Ovary (tissue), 9 donors: Measurements from ENCODE around the gene SORL1. TPM values are rescaled to one million over a fixed set of nuclear protein-coding genes. Genes with fewer than 3 reads are reported as not detected.

Experiments used
- DNase-seq, 5 donors: peaks; one replicate each; pipeline ENCODE4 v3.0.0-alpha.2; 2019 to 2020
- H3K27ac ChIP-seq, 2 donors: fragments of 200-600 bp; one replicate each; pipeline versions ENCODE4 v1.5.1 to v1.8.0; 2019 to 2022
- H3K27me3 ChIP-seq: fragments of 200-600 bp; one replicate; pipeline ENCODE4 v1.8.0; 2022
- H3K36me3 ChIP-seq: fragments of 200-600 bp; sonication (generic); one replicate; pipeline ENCODE4 v1.5.1; 2019
- H3K4me1 ChIP-seq: one replicate; pipeline ENCODE4 v1.8.1; 2013; ENCODE audit warnings: mild to moderate bottlenecking, moderate library complexity; ENCODE audit not compliant: insufficient read depth
- H3K4me3 ChIP-seq: fragments of 200-600 bp; sonication (generic); one replicate; pipeline ENCODE4 v1.5.1; 2017
- H3K9me3 ChIP-seq, 2 donors: fragments of 200-600 bp in 1 of 2; sonication (generic) in 1 of 2; one replicate each; pipeline versions ENCODE4 v1.5.1 to v1.8.1; 2013 to 2019; ENCODE audit warnings: mild to moderate bottlenecking in 1 of 2, moderate library complexity in 1 of 2
- EP300 ChIP-seq: sonication (generic); formaldehyde crosslinking; IDR thresholded peaks from one replicate; pipeline ENCODE4 v1.6.1; 2017; ENCODE audit warnings: antibody characterized with exemption
- POLR2A ChIP-seq: fragments of 450-650 bp; IDR thresholded peaks from one replicate; pipeline ENCODE4 v1.6.1; 2017; ENCODE audit warnings: antibody characterized with exemption, mild to moderate bottlenecking, moderate library complexity
- WGBS, 3 donors: extraction: QIAGEN DNeasy Blood & Tissue Kit in 1 of 3; methylation state at CpG; one replicate each; pipeline versions ENCODE4 v1.1.5 to v1.1.7; 2013 to 2017; 5-methylcytosine and 5-hydroxymethylcytosine counted together
- intact Hi-C, 4 donors: fragments of 100-400 bp; cut with DNase I; formaldehyde crosslinking; loops; one replicate each; pipeline versions ENCODE4 v1.11.0 to v1.15.1; 2022 to 2023
- polyA plus RNA-seq, 2 donors: library from polyadenylated mRNA; stranded (reverse); fragments of 200-250 nt in 1 of 2; fragments of 350-450 nt in 1 of 2; fragmentation: Illumina TruSeq in 1 of 2; extraction: RNeasy Lipid Tissue Mini Kit (QIAGEN cat#74804) in 1 of 2; gene quantifications; one replicate each; pipeline ENCODE4 v1.2.3, GENCODE V29; 2013 to 2014
- total RNA-seq, 7 donors: library from RNA; depleted of rRNA in 2 of 7; stranded (reverse); fragments of >200 nt in 2 of 7; fragmentation: NEBNext Ultra II Directional in 3 of 7; extraction: Animal tissue kit (Norgen Biotek cat#: 25700) in 3 of 7; gene quantifications; one replicate each; pipeline versions ENCODE4 v1.1.0 to v1.2.4, GENCODE V29; 2016 to 2023
- TF ChIP-seq, protein P1 (sequence below), 3 donors: fragments of 450-650 bp in 2 of 3; fragments of 200-600 bp in 1 of 3; IDR thresholded peaks; one replicate each; pipeline versions ENCODE4 v1.5.1 to v1.8.0; 2016 to 2022; ENCODE audit warnings: antibody characterized with exemption in 3 of 3, mild to moderate bottlenecking in 1 of 3
- donor health status: DM: no; HTN: no; CAD: no; lungs with moderate emphysema.
- donor health status: DM: no; HTN: no; CAD: no.
- donor health status: Bipolar disorder and iron deficiency.
- donor health status: DM: yes; HTN: yes; CAD: no.
- donor health status: DM: no; HTN: no; CAD: no.
- donor health status: DM: yes; HTN: yes; CAD: no.

The SORL1 gene
- total and polyA plus RNA-seq, 9 donors: 2.9 to 64.5 (median 23.4) TPM

- no peak overlapping the region for H3K27ac ChIP-seq
- H3K9me3 ChIP-seq: no peaks in the 10 kb centered on the region
- H3K36me3 ChIP-seq: no peaks in the 10 kb centered on the region
- WGBS, 3 donors: 75 to 85% (median 80%) methylated on average over 13 of the region's 13 CpGs
- no peaks in the 10 kb centered on the region for H3K4me1 ChIP-seq
- no peaks in the 10 kb centered on the region for H3K27me3 ChIP-seq
- intact Hi-C loops: no loop called here
- TF ChIP-seq, protein P1, sequence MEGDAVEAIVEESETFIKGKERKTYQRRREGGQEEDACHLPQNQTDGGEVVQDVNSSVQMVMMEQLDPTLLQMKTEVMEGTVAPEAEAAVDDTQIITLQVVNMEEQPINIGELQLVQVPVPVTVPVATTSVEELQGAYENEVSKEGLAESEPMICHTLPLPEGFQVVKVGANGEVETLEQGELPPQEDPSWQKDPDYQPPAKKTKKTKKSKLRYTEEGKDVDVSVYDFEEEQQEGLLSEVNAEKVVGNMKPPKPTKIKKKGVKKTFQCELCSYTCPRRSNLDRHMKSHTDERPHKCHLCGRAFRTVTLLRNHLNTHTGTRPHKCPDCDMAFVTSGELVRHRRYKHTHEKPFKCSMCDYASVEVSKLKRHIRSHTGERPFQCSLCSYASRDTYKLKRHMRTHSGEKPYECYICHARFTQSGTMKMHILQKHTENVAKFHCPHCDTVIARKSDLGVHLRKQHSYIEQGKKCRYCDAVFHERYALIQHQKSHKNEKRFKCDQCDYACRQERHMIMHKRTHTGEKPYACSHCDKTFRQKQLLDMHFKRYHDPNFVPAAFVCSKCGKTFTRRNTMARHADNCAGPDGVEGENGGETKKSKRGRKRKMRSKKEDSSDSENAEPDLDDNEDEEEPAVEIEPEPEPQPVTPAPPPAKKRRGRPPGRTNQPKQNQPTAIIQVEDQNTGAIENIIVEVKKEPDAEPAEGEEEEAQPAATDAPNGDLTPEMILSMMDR (IDR thresholded peaks at IDR 0.05): no peak
- TF ChIP-seq EP300: no peak
- no peak for TF ChIP-seq POLR2A
- H3K4me3 ChIP-seq: no peak overlapping the region
- DNase-seq: no peak
Observed at GRCh38 chr11:121523581-121524232, 71.6 kb downstream of the SORL1 start.

GRCh38 chr11:121524233-121524631 is 72.1 kb downstream of the SORL1 start:
- Histone ChIP-seq H3K36me3 (no peaks in the 10 kb centered on the region), H3K4me1 (no peaks in the 10 kb centered on the region), H3K9me3 (no peaks in the 10 kb centered on the region), H3K4me3 (no peak overlapping the region), H3K27me3 (no peaks in the 10 kb centered on the region), H3K27ac (no peak overlapping the region)
- intact Hi-C loops: no loop called here
- TF ChIP-seq POLR2A (no peak), EP300 (no peak)
- TF ChIP-seq, protein P1 (IDR thresholded peaks at IDR 0.05): no peak
- DNase-seq: no peak
- 58 to 71% (median 65%) methylated on average over 4 of the region's 4 CpGs for WGBS, 3 donors

DNA sequence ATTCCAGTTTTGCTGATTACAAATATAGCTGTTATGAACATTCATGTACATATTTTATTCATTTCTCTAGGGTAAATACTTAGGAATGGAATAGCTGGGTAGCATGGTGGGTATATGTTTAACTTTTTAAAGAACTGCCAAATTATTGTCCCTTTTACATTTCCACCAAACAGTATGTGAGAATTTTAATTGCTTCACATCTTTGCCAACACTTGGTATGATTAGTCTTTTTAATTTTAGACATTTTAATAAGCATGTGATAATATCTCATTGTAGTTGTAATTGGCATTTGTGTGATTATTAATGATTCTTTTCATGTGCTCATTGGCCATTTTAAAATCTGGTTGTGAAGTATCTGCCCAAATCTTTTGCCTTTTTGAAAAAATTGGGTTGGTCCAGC is 73.3 kb downstream of the SORL1 start:
- TF ChIP-seq, protein P1 (IDR thresholded peaks at IDR 0.05): no peak
- TF ChIP-seq EP300 (no peak), POLR2A (no peak)
- intact Hi-C loops: no loop called here
- Histone ChIP-seq H3K9me3 (no peaks in the 10 kb centered on the region), H3K4me3 (no peak overlapping the region), H3K27me3 (no peaks in the 10 kb centered on the region), H3K36me3 (no peaks in the 10 kb centered on the region), H3K4me1 (no peaks in the 10 kb centered on the region), H3K27ac (no peak overlapping the region)
- DNase-seq: no peak

- Histone ChIP-seq H3K9me3 (no peaks in the 10 kb centered on the region), H3K27me3 (no peaks in the 10 kb centered on the region), H3K4me3 (no peak overlapping the region), H3K27ac (no peak overlapping the region), H3K36me3 (no peaks in the 10 kb centered on the region), H3K4me1 (no peaks in the 10 kb centered on the region)
- DNase-seq: no peak
- intact Hi-C loops: loop anchor here (5.0 to 10.0 kb wide), 4 partner anchors 62 to 205 kb away; partner anchors contain the start of genes SORL1 (in 1 of the 4) and SORL1-AS1 (in 1 of the 4)
- TF ChIP-seq, protein P1 (IDR thresholded peaks at IDR 0.05): no peak
- TF ChIP-seq POLR2A (no peak), EP300 (no peak)
- WGBS, 3 donors: 92 to 97% (median 94%) methylated on average over 2 of the region's 2 CpGs
Observed at GRCh38 chr11:121530257-121530656, 78.1 kb downstream of the SORL1 start.
